Activated T-helper 17 cell treated with anti-CD3 and anti-CD28 coated beads, Interleukin-2, amount 50 U/mL, for 72 hours (primary cell): ENCODE data around the gene GPX5. TPM values are rescaled to one million over a fixed set of nuclear protein-coding genes. Genes with fewer than 3 reads are reported as not detected.

Experiments
- ATAC-seq: fragments of 150-1000 bp; cut with Tn5 transposase; replicated peaks from 2 replicates; pipeline ENCODE4 v1.10.0; 2021; ENCODE audit warnings: mild to moderate bottlenecking, moderate library complexity
- H3K27ac Mint-ChIP-seq: one replicate; pipeline ENCODE4 v1.8.0; 2022; ENCODE audit warnings: mixed read lengths
- H3K27me3 Mint-ChIP-seq: one replicate; pipeline ENCODE4 v1.8.0; 2022; ENCODE audit warnings: mixed read lengths
- H3K36me3 Mint-ChIP-seq: one replicate; pipeline ENCODE4 v1.8.0; 2022; ENCODE audit warnings: low read depth, mild to moderate bottlenecking, mixed read lengths
- H3K4me1 Mint-ChIP-seq: one replicate; pipeline ENCODE4 v1.8.0; 2022; ENCODE audit warnings: mixed read lengths
- H3K4me3 Mint-ChIP-seq: one replicate; pipeline ENCODE4 v1.8.0; 2022; ENCODE audit warnings: mild to moderate bottlenecking, mixed read lengths
- H3K9me3 Mint-ChIP-seq: one replicate; pipeline ENCODE4 v1.8.0; 2022; ENCODE audit warnings: mixed read lengths
- total RNA-seq, 2 donors: library from RNA; stranded (reverse); gene quantifications; one replicate each; pipeline ENCODE4 v1.2.3, GENCODE V29; 2022

The GPX5 gene
- not detected for total RNA-seq

DNA sequence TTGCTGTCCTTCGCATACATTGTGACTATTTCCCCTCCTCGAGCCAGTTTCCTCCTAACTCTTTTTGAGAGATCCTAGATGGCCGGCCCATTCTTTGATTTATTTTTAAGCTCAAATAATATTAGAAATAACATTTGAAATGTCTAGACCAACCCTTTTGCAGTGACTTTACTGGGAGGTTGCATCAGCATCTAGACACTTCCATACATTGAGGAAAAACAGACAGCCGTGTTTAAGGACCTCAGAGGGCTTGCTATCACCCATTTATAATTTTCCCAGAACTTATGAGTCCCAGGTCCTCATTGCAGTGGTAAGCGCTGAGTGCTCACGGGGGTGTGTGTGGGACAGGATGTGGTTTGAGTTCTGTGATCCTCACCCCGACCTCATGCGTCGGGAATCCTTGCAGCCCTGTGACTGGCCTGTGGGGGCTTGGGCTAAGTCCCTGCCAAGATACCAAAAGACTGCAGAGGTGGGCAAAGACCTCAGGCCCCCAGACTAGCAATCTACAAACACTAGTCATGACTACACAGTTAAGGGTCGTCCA, at the start of gene GPX5:
GPX5 (plus strand) TSS at position 386 of the 544 bp plus-strand sequence; CDS start at position 519, 133 bp downstream.
- ATAC-seq = peak; percentile 68

DNA sequence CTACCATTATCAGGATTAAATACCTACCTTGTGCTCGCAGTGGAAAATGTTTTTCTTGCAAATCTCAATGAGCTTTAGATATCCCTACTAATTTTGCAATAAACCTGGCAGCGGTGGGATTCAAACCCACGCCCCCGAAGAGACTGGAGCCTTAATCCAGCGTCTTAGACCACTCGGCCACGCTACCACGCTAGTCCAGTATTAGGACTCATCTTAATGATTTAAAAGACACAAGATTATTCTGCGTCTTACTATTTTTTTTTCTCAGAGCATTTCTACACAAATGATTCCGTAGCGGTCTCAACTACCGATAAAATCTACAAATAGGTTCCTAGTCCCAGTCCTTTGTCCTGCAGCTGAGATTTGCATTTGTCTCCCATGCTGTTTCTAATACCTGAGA, 47.2 kb upstream of the GPX5 start:
- peaks cover 59% of the 10 kb centered on the region for H3K27me3 Mint-ChIP-seq
- no peaks in the 10 kb centered on the region for H3K4me1 Mint-ChIP-seq
- no peaks in the 10 kb centered on the region for H3K36me3 Mint-ChIP-seq
- no peak overlapping the region for H3K4me3 Mint-ChIP-seq
- no peaks in the 10 kb centered on the region for H3K9me3 Mint-ChIP-seq
- ATAC-seq = no peak
- H3K27ac Mint-ChIP-seq = no peak overlapping the region

More for the DNA sequence above, at the start of gene GPX5:
- Mint-ChIP-seq H3K4me1 (peaks cover 8% of the 10 kb centered on the region), H3K27ac (no peak within 1 kb of the TSS), H3K36me3 (no peaks in the 10 kb centered on the region), H3K9me3 (no peaks in the 10 kb centered on the region), H3K4me3 (no peak within 1 kb of the TSS), H3K27me3 (peaks cover 26% of the 10 kb centered on the region)

DNA sequence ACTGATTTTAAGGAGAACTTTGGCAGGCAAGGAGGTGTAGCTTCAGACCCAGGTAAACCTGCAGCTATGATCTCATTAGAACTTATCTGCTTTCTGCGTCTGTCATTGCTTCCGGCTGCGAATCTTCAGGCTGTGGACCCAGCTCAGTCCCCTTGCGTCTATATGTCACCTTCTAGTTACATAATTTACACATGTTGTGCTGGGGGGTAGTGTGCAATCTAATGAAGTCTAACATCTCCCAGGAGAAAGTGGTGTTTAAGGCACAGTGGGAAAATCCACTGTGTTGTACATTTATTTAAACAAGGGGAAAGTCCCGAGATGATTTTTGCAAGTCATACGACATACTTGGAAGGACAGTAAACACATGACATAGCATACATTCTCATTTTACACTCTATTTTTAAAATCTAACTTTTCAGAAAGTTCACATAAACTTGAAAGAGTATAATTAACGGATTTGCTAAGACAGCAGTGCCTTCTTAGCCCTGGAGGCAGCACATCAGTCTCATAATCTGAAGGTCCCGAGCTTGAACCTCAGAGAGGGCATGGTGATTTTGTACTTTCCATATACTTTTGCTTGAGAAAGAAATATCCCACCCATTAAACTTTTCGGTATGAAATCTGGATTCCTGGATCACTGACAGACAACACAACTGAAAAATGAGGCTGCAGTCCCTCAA, 45.3 kb upstream of the GPX5 start:
- Mint-ChIP-seq H3K4me3 (no peak overlapping the region), H3K27me3 (peaks cover 49% of the 10 kb centered on the region), H3K27ac (no peak overlapping the region), H3K9me3 (no peaks in the 10 kb centered on the region), H3K36me3 (no peaks in the 10 kb centered on the region), H3K4me1 (no peaks in the 10 kb centered on the region)
- ATAC-seq = no peak

DNA sequence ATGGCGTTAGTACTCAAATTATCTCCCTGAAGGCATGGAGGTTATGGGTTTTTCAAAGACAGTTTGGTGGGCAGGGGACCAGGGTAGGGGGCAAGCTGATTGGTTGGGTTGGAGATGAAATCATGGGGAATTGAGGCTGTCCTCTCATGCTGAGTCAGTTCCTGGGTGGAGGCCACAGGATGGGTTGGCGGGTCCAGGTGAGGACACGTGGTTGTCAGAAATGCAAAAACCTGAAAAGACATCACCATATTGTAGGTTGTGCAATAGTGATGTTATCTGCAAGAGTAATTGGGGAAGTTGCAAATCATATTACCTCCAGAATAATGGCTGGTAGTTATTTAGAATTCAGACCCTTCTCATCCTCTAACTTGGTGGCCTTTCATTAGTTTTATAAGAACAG, 40.2 kb upstream of the GPX5 start:
- no peak overlapping the region for H3K4me3 Mint-ChIP-seq
- H3K4me1 Mint-ChIP-seq = peaks cover 6% of the 10 kb centered on the region
- no peak overlapping the region for H3K27ac Mint-ChIP-seq
- H3K36me3 Mint-ChIP-seq = peaks cover 5% of the 10 kb centered on the region
- H3K27me3 Mint-ChIP-seq = peaks cover 46% of the 10 kb centered on the region
- no peak for ATAC-seq
- no peaks in the 10 kb centered on the region for H3K9me3 Mint-ChIP-seq

- H3K9me3 Mint-ChIP-seq = no peaks in the 10 kb centered on the region
- peaks cover 44% of the 10 kb centered on the region for H3K27me3 Mint-ChIP-seq
- peaks cover 7% of the 10 kb centered on the region for H3K4me1 Mint-ChIP-seq
- H3K36me3 Mint-ChIP-seq = peaks cover 5% of the 10 kb centered on the region
- no peak overlapping the region for H3K27ac Mint-ChIP-seq
- H3K4me3 Mint-ChIP-seq = no peak overlapping the region
- ATAC-seq = no peak
Observed at GRCh38 chr6:28486533-28486932, 39.1 kb upstream of the GPX5 start.

- no peak overlapping the region for H3K4me3 Mint-ChIP-seq
- peaks cover 44% of the 10 kb centered on the region for H3K27me3 Mint-ChIP-seq
- no peak for ATAC-seq
- H3K9me3 Mint-ChIP-seq = no peaks in the 10 kb centered on the region
- H3K27ac Mint-ChIP-seq = no peak overlapping the region
- H3K4me1 Mint-ChIP-seq = peaks cover 7% of the 10 kb centered on the region
- H3K36me3 Mint-ChIP-seq = peaks cover 5% of the 10 kb centered on the region
Observed at GRCh38 chr6:28486988-28487742, 38.5 kb upstream of the GPX5 start.

DNA sequence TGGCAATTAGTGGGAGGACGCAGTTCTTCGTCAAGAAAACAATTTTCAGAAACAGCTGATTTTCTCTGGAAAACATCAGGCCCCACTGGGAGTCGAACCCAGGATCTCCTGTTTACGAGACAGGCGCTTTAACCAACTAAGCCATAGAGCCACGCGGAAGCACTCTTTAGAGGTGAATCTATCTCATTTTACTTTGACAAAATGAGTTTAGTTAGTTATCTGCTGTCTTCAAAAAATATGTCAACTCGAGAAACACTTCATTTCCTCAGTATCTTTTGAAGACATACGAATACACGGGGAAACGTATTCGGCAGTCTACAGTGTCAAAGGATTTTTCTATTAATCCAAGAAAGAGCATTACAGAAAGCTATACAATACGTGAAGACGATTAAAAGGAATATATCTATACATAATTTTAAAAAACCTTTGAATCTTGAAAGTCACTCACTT, 36.7 kb upstream of the GPX5 start:
- peak; percentile 29 for ATAC-seq
- Mint-ChIP-seq H3K9me3 (no peaks in the 10 kb centered on the region), H3K4me3 (peak overlapping the region; percentile 72), H3K36me3 (peaks cover 5% of the 10 kb centered on the region), H3K4me1 (peaks cover 7% of the 10 kb centered on the region), H3K27ac (peak overlapping the region; percentile 87), H3K27me3 (peaks cover 49% of the 10 kb centered on the region)

DNA sequence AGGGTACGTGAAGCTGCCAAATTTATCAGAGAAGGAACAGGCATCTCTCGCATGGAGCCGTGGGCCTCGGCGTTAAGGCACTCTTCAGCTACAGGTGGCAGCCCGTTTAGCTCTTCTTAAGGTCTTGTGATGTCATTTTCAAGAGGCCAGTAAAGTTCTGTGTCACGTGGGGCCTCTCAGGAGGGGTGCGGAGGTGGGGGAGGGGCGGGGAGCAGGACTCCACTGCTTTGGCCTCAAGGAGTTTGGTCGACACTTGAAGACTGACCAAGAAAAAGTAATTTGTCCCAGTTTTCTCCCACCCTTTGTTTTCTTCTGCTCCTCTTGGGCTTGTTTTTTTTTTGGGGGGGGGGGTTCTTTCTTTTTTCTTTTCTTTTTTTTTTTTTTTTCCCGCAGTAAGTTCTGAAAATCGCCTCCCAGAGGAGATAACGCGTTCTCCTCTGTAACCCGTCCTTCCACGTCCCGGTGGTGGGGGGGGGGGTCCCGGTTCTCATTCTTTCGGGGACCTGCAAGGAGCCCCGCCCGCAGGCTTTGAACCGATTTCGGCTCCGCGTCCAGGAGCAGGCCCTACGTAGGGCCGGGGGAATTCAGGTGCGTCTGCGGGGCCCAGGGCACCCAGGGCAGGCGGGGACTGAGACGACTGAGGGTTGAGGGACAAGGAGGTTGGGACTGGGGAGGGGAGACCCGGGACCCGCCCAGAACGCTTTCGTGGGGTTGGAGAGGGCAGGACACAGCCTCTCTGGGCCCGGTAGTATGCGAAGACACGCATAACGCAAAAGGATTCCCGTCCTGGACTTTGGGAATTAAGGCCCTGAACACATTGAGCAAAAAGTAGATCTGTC, 36.1 kb upstream of the GPX5 start:
- Mint-ChIP-seq H3K4me3 (peak overlapping the region; percentile 72), H3K27ac (peak overlapping the region; percentile 87), H3K9me3 (no peaks in the 10 kb centered on the region), H3K27me3 (peaks cover 53% of the 10 kb centered on the region), H3K36me3 (peaks cover 5% of the 10 kb centered on the region), H3K4me1 (peaks cover 7% of the 10 kb centered on the region)
- peak; percentile 83 for ATAC-seq

DNA sequence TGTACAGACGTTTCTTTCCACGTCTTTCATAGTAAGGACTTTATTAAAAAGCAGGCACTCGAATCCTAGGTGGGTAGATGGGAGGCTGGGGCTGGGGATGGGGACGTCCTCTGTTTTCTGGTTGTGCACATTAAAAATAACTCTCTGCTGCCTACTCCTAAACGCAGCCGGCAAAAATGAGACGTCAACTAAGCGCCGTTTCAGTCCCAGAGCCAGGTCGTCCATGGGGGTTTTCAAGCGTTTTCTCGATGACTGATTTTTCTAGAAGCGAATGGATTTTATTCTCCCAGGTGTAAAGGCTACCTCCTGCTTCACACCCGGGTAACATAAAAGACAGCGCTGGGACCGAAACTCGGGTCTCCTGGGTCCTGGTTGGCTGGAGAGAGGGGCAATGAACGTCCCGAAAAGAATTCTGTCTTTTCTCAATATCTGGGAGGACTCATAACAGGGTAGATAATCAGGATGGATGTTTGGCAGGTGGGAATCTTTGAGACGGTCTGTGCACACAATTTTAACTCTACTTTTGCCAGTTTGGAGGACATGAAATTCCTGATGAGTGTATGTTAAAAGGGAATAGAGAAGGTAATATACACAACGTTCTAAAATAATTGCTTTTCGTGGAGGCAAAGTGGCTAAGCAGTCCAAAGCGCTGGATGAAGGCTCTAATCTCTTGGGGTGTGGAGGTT, 35.3 kb upstream of the GPX5 start:
- peaks cover 52% of the 10 kb centered on the region for H3K27me3 Mint-ChIP-seq
- peak; percentile 24 for ATAC-seq
- peaks cover 5% of the 10 kb centered on the region for H3K36me3 Mint-ChIP-seq
- H3K27ac Mint-ChIP-seq = peak overlapping the region; percentile 19
- H3K9me3 Mint-ChIP-seq = no peaks in the 10 kb centered on the region
- H3K4me1 Mint-ChIP-seq = peaks cover 7% of the 10 kb centered on the region
- H3K4me3 Mint-ChIP-seq = peak overlapping the region; percentile 72

DNA sequence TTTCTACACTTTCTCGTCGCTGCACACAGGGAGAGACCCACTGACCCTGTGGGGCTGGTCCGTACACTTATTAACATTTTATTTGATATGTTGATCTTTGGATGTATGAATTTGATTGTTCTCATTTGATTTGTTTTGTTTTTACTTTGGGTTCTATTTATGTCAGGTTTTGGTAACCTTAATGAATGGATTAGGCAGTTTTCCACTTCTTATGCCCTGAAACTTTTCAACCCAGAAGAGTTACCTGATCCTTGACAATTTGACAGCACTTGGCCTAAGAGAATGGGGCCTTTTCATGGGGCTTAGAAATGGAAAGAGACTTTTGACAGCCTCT, 33.7 kb upstream of the GPX5 start:
- Mint-ChIP-seq H3K9me3 (no peaks in the 10 kb centered on the region), H3K36me3 (peaks cover 5% of the 10 kb centered on the region), H3K4me3 (no peak overlapping the region), H3K27ac (no peak overlapping the region), H3K27me3 (peaks cover 45% of the 10 kb centered on the region), H3K4me1 (peaks cover 7% of the 10 kb centered on the region)
- ATAC-seq = no peak

DNA sequence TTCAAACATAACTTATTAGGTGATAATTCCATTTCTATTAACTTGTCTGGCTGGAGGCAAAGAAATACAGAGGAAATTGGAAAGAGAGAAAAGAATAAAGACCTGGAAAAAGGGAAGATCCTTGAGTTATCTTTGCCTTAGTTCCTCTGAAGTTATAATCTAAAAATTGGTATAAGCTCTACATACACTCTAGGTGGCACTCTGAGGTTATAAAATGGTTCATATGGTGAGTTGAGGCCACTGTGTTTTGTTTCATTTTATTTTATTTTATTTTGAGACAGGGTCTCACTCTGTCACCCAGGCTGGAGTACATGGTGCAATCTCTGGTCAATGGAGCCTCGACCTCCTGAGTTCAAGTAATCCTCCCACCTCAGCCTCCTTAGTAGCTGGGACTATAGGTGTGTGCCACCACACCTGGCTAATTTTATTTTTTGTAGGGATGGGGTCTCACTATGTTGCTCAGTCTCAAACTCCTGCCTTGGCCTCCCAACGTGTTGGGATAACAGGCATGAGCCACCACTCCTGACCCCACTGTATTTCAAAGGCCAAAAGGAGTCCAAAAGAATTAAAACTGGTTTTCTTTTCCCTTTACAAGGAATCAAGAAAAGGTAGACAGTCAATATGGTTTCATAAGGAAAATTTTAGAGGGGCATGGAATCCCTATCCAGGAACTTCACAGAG, 29.4 kb upstream of the GPX5 start:
- no peaks in the 10 kb centered on the region for H3K4me1 Mint-ChIP-seq
- peaks cover 21% of the 10 kb centered on the region for H3K27me3 Mint-ChIP-seq
- ATAC-seq = no peak
- H3K36me3 Mint-ChIP-seq = no peaks in the 10 kb centered on the region
- no peak overlapping the region for H3K27ac Mint-ChIP-seq
- no peaks in the 10 kb centered on the region for H3K9me3 Mint-ChIP-seq
- H3K4me3 Mint-ChIP-seq = no peak overlapping the region

- Mint-ChIP-seq H3K27me3 (peaks cover 12% of the 10 kb centered on the region), H3K4me3 (no peak overlapping the region), H3K9me3 (no peaks in the 10 kb centered on the region), H3K36me3 (no peaks in the 10 kb centered on the region), H3K27ac (no peak overlapping the region), H3K4me1 (no peaks in the 10 kb centered on the region)
- ATAC-seq = no peak
Observed at GRCh38 chr6:28497306-28497705, 28.4 kb upstream of the GPX5 start.

- no peak overlapping the region for H3K4me3 Mint-ChIP-seq
- ATAC-seq = no peak
Observed at GRCh38 chr6:28497893-28498292, 27.8 kb upstream of the GPX5 start.

More at GRCh38 chr6:28497893-28498292, 27.8 kb upstream of the GPX5 start:
- no peaks in the 10 kb centered on the region for H3K9me3 Mint-ChIP-seq
- peaks cover 7% of the 10 kb centered on the region for H3K27me3 Mint-ChIP-seq
- no peaks in the 10 kb centered on the region for H3K4me1 Mint-ChIP-seq
- no peak overlapping the region for H3K27ac Mint-ChIP-seq
- no peaks in the 10 kb centered on the region for H3K36me3 Mint-ChIP-seq
